ENCODE measurements around the gene CWF19L2.
"Not testable (repeated sequence)": the region's sequence is repeated elsewhere in the genome, so short reads cannot be mapped to it uniquely, and the experiment has no call there.

The CWF19L2 gene

DNA sequence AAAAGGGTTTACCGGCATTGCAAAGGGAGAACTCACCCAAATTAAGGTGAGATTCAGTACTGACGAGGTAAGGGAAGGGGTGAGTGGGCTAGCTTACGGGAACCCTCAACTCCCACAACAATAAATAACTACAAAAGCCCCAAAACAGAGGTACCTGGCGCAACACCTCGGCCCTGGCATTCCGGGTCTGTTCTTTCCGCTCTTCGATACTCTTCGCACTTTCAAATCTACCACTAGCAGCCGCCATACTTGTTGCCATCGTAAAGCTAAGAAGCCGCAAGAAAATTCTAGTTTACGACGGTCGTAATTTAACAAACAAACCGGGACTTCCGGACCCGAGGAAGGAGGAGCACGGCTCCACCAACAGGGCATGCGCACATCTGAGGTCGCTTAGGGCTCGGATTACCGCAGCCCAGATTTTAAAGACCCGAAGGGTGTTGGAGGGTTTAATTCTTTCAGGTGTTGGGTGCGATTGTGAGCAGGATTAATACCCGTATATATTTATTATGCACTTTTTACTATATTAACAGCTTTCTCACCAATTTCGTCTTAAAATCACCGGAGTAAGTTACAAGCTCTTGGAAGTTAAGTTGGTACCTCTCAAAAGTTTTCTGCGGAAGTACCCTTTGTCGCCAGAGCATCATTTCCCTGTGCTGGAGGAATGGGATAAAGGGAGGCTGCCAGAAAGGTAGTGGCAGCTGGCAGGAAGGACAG, at the start of gene CWF19L2:
TSS of gene CWF19L2 (minus strand) at position 268 of the 714 bp plus-strand sequence. CDS start at position 259, 9 bp downstream.
- TF ChIP-seq CTCF (conservative IDR thresholded peaks at IDR 0.05; ENCODE audit: control insufficient read depth, insufficient read depth, low read depth, low read length), result no peak
- peak within 1 kb of the TSS; percentile 95 for H3K4me3 ChIP-seq (ENCODE audit: control insufficient read depth, low read depth, low read length)
- peak; percentile 95 for DNase-seq (ENCODE audit: low read depth)

- no peak overlapping the region for H3K4me3 ChIP-seq (ENCODE audit: control insufficient read depth, low read depth, low read length)
- no peak for TF ChIP-seq CTCF (conservative IDR thresholded peaks at IDR 0.05; ENCODE audit: control insufficient read depth, insufficient read depth, low read depth, low read length)
- no peak for DNase-seq (ENCODE audit: low read depth)
These were observed 48.1 kb upstream of the CWF19L2 start for GRCh38 chr11:107505647-107506225.

DNA sequence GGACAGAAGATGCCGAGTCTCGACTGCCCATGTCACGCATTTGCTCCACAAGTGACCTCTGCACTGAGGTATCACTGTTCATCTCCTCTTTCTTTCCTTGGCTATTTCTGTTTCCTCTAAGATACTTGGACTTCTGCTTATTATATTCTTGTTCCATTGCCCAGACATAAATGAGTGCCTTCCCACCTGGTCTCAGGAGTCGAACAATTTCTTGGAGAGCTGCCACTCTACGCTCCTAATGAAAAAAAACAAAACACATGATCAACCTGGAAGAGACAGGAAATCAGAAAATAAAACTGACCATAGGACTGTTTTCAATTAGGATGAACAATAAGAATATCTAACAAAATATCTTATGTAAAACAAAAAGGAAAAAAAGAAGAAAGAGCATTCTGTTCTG, 47.4 kb upstream of the CWF19L2 start:
- no peak overlapping the region for H3K4me3 ChIP-seq (ENCODE audit: control insufficient read depth, low read depth, low read length)
- TF ChIP-seq CTCF (conservative IDR thresholded peaks at IDR 0.05; ENCODE audit: control insufficient read depth, insufficient read depth, low read depth, low read length), result no peak
- DNase-seq (ENCODE audit: low read depth), result no peak

GRCh38 chr11:107501713-107502112, 44.1 kb upstream of the CWF19L2 start:
- TF ChIP-seq CTCF (conservative IDR thresholded peaks at IDR 0.05; ENCODE audit: control insufficient read depth, insufficient read depth, low read depth, low read length), result no peak
- DNase-seq (ENCODE audit: low read depth), result no peak
- H3K4me3 ChIP-seq (ENCODE audit: control insufficient read depth, low read depth, low read length), result no peak overlapping the region

GRCh38 chr11:107497371-107497770, 39.7 kb upstream of the CWF19L2 start:
- not testable (repeated sequence) for DNase-seq (ENCODE audit: low read depth); H3K4me3 ChIP-seq (ENCODE audit: control insufficient read depth, low read depth, low read length)

DNA sequence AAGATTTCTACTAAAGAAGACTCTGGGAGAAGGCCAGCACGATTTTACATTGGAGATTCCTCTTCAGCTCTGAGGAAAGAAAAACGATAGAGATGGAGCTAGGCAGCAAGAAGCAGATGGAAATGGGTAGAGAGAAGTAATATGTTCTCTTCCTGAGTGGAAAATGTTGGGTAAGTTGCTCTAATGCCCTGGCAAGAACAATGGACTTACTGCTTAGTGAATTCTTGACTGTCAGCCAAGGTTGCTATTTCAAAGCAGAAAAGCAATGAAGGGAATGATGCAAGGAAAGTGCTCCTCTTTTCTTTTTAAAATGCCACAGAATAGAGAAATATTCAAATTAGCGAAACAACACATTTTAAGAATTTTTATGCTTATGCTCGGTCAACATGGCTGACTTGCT, 38.4 kb upstream of the CWF19L2 start:
- DNase-seq (ENCODE audit: low read depth), result peak; percentile 63
- H3K4me3 ChIP-seq (ENCODE audit: control insufficient read depth, low read depth, low read length), result no peak overlapping the region
- TF ChIP-seq CTCF (conservative IDR thresholded peaks at IDR 0.05; ENCODE audit: control insufficient read depth, insufficient read depth, low read depth, low read length), result no peak

GRCh38 chr11:107494055-107494454, 36.4 kb upstream of the CWF19L2 start:
- no peak for TF ChIP-seq CTCF (conservative IDR thresholded peaks at IDR 0.05; ENCODE audit: control insufficient read depth, insufficient read depth, low read depth, low read length)
- no peak for DNase-seq (ENCODE audit: low read depth)

More at GRCh38 chr11:107494055-107494454, 36.4 kb upstream of the CWF19L2 start:
- no peak overlapping the region for H3K4me3 ChIP-seq (ENCODE audit: control insufficient read depth, low read depth, low read length)

Measured in fibroblast of mammary gland (primary cell).